Prostate gland (tissue), 2 donors: ENCODE data around the gene CCL26.

Source experiments
- POLR2A ChIP-seq: fragments of 450-650 bp; IDR thresholded peaks from one replicate; pipeline ENCODE4 v1.6.1; 2016; ENCODE audit warnings: antibody characterized with exemption, mild to moderate bottlenecking
- TF ChIP-seq, protein P1 (sequence below), 4 experiments: fragments of 200-600 bp in 2 of 4; fragments of 450-650 bp in 2 of 4; sonication (generic) in 2 of 4; IDR thresholded peaks; 1 replicate in 3 of 4; 2 replicates in 1 of 4; pipeline ENCODE4 v1.5.1; 2016 to 2019; ENCODE audit warnings: antibody characterized with exemption in 4 of 4, mild to moderate bottlenecking in 2 of 4, moderate library complexity in 2 of 4

DNA sequence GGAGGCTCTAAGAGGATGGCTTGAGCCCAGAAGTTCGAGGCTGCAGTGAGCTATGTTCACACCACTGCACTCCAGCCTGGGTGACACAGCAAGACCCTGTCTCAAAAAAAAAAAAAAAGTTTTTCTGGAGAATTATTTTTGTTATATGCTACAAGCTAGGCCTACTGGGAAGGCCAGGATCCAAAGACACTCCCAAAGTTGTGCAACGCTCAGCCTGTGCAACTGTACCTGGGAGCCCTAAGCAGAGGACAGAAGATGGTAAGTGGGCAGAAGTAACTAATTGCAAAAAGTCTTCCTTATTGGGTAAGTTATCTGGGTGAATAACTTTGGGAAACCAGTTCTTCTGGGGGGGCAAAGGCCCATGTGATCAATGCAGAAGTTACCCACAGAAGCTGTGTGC is 50.6 kb downstream of the CCL26 start:
- no peak for TF ChIP-seq POLR2A
- TF ChIP-seq, protein P1, sequence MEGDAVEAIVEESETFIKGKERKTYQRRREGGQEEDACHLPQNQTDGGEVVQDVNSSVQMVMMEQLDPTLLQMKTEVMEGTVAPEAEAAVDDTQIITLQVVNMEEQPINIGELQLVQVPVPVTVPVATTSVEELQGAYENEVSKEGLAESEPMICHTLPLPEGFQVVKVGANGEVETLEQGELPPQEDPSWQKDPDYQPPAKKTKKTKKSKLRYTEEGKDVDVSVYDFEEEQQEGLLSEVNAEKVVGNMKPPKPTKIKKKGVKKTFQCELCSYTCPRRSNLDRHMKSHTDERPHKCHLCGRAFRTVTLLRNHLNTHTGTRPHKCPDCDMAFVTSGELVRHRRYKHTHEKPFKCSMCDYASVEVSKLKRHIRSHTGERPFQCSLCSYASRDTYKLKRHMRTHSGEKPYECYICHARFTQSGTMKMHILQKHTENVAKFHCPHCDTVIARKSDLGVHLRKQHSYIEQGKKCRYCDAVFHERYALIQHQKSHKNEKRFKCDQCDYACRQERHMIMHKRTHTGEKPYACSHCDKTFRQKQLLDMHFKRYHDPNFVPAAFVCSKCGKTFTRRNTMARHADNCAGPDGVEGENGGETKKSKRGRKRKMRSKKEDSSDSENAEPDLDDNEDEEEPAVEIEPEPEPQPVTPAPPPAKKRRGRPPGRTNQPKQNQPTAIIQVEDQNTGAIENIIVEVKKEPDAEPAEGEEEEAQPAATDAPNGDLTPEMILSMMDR (IDR thresholded peaks at IDR 0.05) = no peak
